ENCODE data around the gene TRABD2A.

Gene TRABD2A

GRCh38 chr2:84851876-84852275 is 29.0 kb downstream of the TRABD2A start:
- no peak for DNase-seq (ENCODE audit: low read depth in 1 of 2, low spot score in 1 of 2)

DNA sequence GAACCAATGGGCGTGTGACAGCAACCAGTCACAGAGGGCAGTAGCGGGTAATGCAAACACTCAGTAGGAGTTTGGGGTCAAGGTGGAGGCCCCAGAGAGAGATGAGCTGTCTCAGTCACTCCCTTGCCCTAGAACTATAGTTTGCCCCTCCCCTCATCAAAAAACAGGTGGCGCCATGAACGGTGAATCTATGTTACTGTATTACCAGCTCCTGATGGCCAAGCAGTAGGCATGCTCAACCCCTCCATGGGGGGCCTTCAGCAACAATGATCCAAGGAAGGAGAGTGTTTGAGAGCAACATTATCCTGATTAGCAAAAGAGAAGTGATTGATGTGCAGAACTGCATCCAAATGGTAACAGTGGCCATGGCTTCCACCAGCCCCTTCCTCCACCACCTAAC is 30.4 kb downstream of the TRABD2A start:
- DNase-seq (ENCODE audit: low read depth in 1 of 2, low spot score in 1 of 2), result no peak

DNA sequence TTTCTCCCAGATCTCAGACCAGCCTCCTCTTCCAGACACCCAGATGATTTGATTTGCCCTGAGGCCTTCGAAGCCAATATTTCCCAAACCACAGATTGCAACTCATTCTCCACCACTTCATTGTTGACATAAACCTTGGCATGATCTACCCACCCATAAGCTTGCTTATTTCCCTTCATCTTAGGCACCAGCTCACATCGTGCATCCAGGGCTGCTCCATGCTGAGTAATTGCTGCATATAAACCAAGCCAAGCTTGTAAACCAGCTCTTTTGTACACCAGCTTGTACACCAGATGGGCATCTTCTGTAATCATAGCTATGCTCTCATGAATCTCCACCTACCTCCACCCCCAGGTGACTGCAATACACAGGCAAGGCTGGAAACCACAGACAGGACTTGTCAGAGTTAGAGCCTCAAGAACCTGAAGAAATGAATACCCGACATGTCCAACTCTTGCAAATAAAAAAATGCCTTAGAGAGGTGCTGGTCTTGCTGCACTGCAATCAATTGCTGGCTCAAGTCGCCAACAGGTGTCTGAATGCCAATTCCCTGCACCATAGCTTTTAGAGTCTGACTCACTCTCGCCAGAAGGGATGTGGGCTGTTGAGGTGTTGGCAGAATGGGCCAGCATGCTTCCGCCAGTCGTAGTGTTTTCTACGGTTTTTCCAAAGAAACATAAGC is 31.5 kb downstream of the TRABD2A start:
- peak in 1 of 2 donors; percentile 36 for DNase-seq (ENCODE audit: low read depth in 1 of 2, low spot score in 1 of 2)

GRCh38 chr2:84847326-84848050 is 33.4 kb downstream of the TRABD2A start:
- DNase-seq (ENCODE audit: low read depth in 1 of 2, low spot score in 1 of 2), result no peak

GRCh38 chr2:84846741-84847142 is 34.1 kb downstream of the TRABD2A start:
- DNase-seq (ENCODE audit: low read depth in 1 of 2, low spot score in 1 of 2), result no peak

DNA sequence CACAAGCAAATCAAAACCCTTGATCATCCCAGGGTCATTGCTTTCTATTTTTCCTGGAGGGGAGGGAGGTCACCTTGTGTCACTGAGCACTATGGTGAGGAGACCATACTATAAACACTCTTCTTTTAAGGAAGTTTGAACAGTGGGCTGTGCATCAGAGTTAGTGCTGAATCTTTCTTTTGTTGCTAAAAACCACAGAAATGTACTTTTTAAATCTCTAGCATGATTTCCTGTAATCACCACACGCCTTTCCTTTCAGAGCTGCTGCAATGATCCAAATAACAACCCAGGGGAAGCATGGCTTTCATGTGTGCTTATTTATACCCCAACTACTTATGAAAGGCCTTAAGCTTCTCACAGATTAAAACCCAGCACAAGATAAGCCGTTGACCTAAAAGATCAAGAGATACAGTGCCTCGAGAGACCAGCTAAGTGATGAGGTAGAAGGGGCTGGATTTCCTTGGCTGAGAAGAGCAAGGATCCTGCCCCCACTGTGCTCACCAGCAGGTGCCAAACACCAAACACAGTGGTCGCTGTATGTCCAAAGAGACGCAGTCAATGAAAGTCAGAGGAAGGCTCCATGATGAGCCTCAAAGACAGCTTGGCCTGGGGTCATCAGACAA is 34.7 kb downstream of the TRABD2A start:
- DNase-seq (ENCODE audit: low read depth in 1 of 2, low spot score in 1 of 2), result peak in 1 of 2 donors; percentile 21

DNA sequence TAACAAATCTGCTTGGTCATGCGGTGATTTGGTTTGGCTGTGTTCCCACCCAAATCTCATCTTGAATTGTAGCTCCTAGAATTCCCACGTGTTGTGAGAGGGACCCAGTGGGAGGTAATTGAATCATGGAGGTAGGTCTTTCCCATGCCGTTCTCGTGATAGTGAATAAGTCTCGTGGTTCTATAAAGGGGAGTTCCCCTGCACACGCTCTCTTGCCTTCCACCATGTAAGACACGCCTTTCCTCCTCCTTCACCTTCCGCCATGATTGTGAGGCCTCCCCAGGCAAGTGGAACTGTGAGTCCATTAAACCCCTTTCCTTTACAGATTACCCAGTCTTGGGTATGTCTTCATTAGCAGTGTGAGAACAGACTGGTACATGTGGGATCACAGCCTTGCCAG is 36.7 kb downstream of the TRABD2A start:
- DNase-seq (ENCODE audit: low read depth in 1 of 2, low spot score in 1 of 2), result no peak

DNA sequence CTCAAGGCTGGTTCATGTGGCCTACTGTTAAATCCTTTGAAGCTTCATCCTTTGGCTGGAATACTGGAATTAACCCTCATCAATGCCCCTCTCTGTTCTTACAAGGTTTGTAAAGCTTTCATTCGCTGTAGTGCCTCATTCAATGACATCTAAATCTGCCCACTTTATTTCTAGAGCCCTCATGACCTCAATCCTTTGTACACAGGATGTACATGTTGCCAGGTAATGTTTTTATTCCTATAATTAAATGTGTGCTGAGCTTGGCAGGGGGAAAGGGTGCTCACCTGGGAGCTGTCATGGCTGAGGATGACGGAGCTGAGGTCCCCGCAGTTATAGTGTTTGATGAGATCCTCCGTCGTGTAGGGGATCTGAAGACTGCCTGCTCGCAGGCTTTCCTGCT is 39.3 kb downstream of the TRABD2A start:
- no peak for DNase-seq (ENCODE audit: low read depth in 1 of 2, low spot score in 1 of 2)

DNA sequence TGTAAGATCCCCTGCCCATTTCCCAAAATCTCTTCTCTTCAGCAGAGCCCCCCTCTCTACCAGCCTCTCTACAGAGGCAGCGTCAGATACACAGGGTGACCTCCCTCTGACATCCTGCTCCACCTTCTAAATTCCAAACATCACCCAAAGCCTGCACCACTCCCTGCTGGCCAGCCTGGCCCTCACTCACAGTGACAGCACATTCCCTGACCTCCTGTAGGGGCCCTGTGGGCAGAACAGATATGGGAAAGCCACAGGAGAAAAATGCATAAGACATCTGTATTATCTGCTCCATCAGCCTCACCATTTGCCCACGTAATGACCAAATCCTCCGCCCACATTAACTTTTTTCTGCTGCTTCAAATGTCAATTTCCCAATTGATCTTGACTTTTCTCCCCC is 40.6 kb downstream of the TRABD2A start:
- DNase-seq (ENCODE audit: low read depth in 1 of 2, low spot score in 1 of 2), result no peak

GRCh38 chr2:84839851-84840250 is 41.0 kb downstream of the TRABD2A start:
- DNase-seq (ENCODE audit: low read depth in 1 of 2, low spot score in 1 of 2), result no peak

DNA sequence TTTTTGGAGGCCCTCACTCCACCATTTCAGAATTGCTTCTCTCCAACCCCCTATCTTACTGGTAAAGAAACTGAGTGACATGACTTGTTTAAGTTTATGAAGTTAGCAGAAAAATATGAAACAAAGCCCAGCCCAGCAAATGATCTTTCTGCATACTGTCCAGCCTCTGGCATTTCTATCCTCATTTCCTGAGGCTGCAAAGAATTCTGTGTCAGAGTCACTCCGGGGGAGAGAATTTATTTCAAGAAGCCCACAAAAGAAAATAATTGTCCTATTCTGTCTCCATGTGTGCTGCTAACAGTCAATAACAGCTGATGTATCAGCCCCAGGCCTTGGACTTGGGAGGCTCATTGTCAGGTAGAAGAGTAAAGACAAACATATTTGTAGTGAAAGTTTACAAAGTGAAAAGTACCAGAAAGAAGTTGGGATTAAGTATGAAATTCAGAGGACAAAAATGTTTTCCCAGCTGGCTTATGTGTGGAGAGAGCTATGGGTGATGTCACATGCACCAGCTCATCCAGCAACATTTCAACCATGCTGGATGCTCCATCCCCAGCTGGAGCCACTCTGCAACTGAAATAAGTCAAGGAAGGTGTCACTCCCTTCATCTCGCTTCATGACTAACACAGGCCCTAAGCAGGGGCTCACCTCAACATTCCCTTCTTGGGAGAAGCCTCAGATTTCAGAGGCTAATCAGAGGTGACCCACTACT is 42.3 kb downstream of the TRABD2A start:
- no peak for DNase-seq (ENCODE audit: low read depth in 1 of 2, low spot score in 1 of 2)

DNA sequence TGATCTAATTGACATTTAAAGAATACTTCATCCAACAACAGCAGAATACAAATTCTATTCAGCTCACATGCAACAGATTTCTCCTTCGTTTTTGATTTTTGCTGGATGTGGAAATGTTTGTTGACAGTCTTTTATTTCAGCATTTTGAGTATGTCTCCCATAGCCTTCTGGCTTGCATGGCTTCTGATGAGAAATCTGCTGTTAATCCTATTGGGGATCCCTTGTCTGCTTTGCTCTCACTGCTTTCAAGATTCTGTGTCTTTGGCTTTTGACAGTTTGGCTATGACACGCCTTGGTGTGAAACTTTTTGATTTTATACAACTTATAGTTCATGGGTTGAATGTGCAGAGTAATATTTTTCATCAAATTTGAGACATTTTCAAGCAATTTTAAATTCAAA is 44.7 kb downstream of the TRABD2A start:
- DNase-seq (ENCODE audit: low read depth in 1 of 2, low spot score in 1 of 2), result no peak

GRCh38 chr2:84833481-84834150 is 47.3 kb downstream of the TRABD2A start:
- no peak for DNase-seq (ENCODE audit: low read depth in 1 of 2, low spot score in 1 of 2)

DNA sequence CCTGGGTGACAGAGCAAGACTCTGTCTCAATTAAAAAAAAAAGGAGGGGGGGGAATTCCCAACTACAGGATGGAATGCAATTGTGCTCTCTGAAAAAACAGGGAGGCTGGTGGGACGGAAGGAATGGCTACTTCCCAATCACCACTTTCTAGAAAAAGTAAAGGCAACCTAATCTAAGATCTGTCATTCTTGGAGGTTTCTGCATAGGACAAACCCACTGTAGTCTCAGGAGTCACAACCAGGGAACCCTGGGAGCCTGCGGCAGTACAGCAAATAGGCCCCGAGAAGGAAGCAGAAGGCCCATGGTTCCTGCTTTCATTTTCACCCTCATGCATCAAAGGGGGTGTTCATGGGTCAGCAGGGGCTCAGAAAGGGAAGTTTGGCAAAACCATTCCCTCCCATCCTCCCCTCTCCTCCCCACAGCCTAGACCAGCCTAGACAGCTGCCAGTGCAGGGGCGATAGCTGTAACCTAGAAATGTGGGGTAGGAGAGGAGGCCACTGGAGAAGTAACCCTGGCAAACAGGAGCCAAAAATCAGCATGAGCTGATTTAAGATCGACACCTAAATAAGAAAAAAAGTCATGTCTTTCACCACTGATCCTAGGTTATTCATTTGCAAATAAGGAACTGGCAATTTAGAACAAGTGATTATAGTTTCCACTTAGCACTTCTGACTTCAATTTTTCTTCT is 48.0 kb downstream of the TRABD2A start:
- no peak for DNase-seq (ENCODE audit: low read depth in 1 of 2, low spot score in 1 of 2)

DNA sequence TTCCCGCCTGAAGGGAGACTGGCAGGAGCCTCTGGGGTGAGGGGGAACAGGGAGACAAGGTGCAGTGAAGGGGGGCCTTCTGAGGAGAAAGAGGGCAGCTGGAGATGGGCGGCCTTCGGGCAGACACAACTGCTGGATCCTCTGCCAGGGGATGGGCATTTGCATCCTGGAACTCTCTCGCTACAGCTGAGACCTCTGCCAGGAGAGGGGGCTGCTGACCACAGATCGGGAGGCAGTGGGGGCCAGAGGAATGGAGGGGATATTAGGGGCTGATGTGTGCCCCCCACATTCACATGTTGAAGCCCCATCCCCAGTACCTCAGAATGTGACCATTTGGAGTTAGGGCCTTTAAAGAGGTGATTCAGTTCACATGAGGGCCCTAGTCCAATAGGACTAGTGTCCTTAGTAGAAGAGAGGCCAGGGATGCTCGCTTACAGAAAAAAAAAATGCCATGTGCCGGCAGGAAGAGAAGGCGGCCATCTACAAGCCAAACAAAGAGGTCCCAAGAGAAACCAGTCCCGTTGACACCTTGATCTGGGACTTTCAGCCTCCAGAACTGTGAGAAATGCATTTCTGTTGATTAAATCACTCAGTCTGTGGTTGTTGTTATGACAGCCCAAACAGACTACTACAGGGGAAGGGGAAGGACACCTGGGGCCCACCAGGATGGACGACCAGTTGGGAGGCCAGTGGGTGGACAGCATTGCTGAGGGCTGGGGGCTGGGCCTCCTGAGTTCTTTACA is 50.0 kb downstream of the TRABD2A start:
- no peak for DNase-seq (ENCODE audit: low read depth in 1 of 2, low spot score in 1 of 2)

DNA sequence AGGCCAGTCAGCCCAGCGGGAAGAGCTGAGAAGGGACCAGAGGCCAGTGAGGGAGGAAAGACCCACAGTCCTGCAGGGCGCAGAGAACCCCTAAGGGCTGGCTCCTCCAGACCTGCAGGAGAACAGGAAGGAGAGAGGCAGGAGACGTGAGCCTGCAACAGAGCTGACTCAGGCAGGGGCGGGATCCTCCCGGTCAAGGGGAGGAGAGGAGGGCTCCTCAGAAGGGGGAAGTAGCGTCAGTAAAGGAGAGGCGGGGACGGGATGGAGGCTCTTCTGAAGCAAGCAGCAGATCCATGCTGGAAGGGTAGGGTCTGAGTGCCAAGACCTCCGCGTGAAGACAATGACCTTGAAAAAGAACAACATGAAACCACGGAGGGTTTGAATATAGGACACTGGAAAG is 50.8 kb downstream of the TRABD2A start:
- DNase-seq (ENCODE audit: low read depth in 1 of 2, low spot score in 1 of 2), result no peak

DNA sequence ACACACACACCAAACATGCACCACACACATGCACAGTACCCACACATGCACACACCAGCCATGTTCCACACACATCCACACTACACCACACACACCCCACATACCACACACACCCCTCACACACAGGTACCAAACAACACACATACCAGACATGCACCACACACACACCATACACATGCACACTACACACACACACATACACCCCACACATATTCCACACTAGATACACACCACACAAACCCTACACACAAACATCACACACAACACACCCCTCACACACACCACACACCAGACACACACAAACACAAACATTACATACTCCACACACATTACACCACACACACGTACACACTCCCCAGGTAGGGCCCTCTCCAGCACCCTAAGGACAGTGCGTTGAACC is 51.2 kb downstream of the TRABD2A start:
- no peak for DNase-seq (ENCODE audit: low read depth in 1 of 2, low spot score in 1 of 2)

DNA sequence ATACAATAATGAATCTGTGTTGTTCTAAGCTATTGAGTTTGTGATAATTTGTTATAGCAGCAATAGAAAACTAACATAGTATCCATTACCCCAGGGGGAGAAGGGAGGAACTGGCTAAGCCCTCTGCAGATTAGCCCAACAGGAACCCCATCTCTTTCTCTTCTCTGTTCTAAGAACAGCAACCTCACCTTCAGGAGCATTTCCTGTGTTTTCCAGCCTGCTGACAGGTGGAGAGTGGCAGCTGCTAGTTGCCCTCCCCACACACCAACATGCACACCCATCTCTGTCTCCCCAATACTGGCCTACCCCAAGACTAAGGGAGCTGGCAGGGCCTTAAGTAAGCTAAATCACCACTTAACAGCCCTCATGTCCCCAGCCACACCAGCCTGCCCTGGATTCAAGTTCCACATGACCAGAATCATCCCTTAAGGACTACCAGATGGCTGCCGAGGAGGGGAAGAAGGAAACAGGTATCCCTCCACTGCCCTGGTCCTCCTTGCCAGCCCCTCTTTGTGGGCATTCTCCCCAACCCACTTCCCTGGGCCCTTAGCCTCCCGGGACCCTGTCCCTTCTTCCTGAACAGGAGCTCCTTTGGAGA is 52.8 kb downstream of the TRABD2A start:
- DNase-seq (ENCODE audit: low read depth in 1 of 2, low spot score in 1 of 2), result no peak

- no peak for DNase-seq (ENCODE audit: low read depth in 1 of 2, low spot score in 1 of 2)
Observed at GRCh38 chr2:84823788-84824187, 57.1 kb downstream of the TRABD2A start.

- no peak for DNase-seq (ENCODE audit: low read depth in 1 of 2, low spot score in 1 of 2)
Observed at GRCh38 chr2:84823229-84823628, 57.7 kb downstream of the TRABD2A start.
